HepG2 (cell line): ENCODE data around the gene DLX1. TPM values are rescaled to one million over a fixed set of nuclear protein-coding genes. Genes with fewer than 3 reads are reported as not detected.
A peak's percentile ranks its signal among the peaks of the same experiment; 100 is the strongest.

Source experiments
- ATF7-NPFF ChIP-seq: sonication (generic); formaldehyde crosslinking; IDR thresholded peaks from 2 replicates; pipeline ENCODE4 v1.8.1; 2023; ENCODE audit warnings: mild to moderate bottlenecking, low read depth, missing genetic modification reagents, moderate library complexity
- CAMTA2 ChIP-seq: sonication (generic); formaldehyde crosslinking; IDR thresholded peaks from 2 replicates; pipeline ENCODE4 v1.4.0; 2020; ENCODE audit warnings: mild to moderate bottlenecking, missing genetic modification reagents, borderline replicate concordance
- E2F1 ChIP-seq: sonication (generic); formaldehyde crosslinking; IDR thresholded peaks from 2 replicates; pipeline ENCODE4 v1.5.0; 2020; ENCODE audit warnings: missing genetic modification reagents
- FOXK2 ChIP-seq: fragments of 450-650 bp; IDR thresholded peaks from 2 replicates; pipeline ENCODE4 v1.6.1; 2016
- HES4 ChIP-seq: sonication (generic); formaldehyde crosslinking; IDR thresholded peaks from 2 replicates; pipeline ENCODE4 v1.9.0; 2021; ENCODE audit warnings: mild to moderate bottlenecking, missing genetic modification reagents, borderline replicate concordance
- HMG20B ChIP-seq: conservative IDR thresholded peaks from 2 replicates; pipeline ENCODE4 v1.6.1; 2016; ENCODE audit warnings: missing genetic modification reagents, missing compliant biosample characterization
- KAT2B ChIP-seq: fragments of 150-350 bp; IDR thresholded peaks from 2 replicates; pipeline ENCODE4 v1.6.1; 2014; ENCODE audit warnings: low read depth, low read length, borderline replicate concordance
- KAT8 ChIP-seq: IDR thresholded peaks from 2 replicates; pipeline ENCODE4 v1.6.1; 2016; ENCODE audit warnings: missing genetic modification reagents, missing compliant biosample characterization
- LBX2 ChIP-seq: sonication (generic); formaldehyde crosslinking; IDR thresholded peaks from 2 replicates; pipeline ENCODE4 v1.5.0; 2020; ENCODE audit warnings: missing genetic modification reagents, mild to moderate bottlenecking, borderline replicate concordance
- MATR3 ChIP-seq: sonication (generic); formaldehyde crosslinking; IDR thresholded peaks from 2 replicates; pipeline ENCODE4 v1.4.0; 2020; ENCODE audit warnings: missing genetic modification reagents
- NR2F6 ChIP-seq, 2 experiments: IDR thresholded peaks; 2 replicates each; pipeline ENCODE4 v1.6.1; 2016; ENCODE audit warnings: antibody characterized with exemption in 1 of 2, mild to moderate bottlenecking in 1 of 2
- PITX1 ChIP-seq: sonication (generic); formaldehyde crosslinking; IDR thresholded peaks from 2 replicates; pipeline ENCODE4 v1.5.1; 2020; ENCODE audit warnings: mild to moderate bottlenecking, missing genetic modification reagents
- POGZ ChIP-seq: sonication (generic); formaldehyde crosslinking; IDR thresholded peaks from 2 replicates; pipeline ENCODE4 v1.4.0; 2020; ENCODE audit warnings: mild to moderate bottlenecking, missing genetic modification reagents
- REXO4 ChIP-seq: sonication (generic); formaldehyde crosslinking; IDR thresholded peaks from 2 replicates; pipeline ENCODE4 v1.8.0; 2022; ENCODE audit warnings: missing genetic modification reagents, mild to moderate bottlenecking, borderline replicate concordance
- SP5 ChIP-seq: IDR thresholded peaks from 2 replicates; pipeline ENCODE4 v1.6.1; 2016; ENCODE audit warnings: low read depth, borderline replicate concordance
- TCF7 ChIP-seq: sonication (generic); IDR thresholded peaks from 2 replicates; pipeline ENCODE4 v1.6.1; 2016; ENCODE audit warnings: antibody characterized with exemption, low read depth
- THAP11 ChIP-seq: IDR thresholded peaks from 2 replicates; pipeline ENCODE4 v1.6.1; 2016; ENCODE audit warnings: missing biosample characterization, missing genetic modification reagents
- WIZ ChIP-seq: sonication (generic); formaldehyde crosslinking; IDR thresholded peaks from 2 replicates; pipeline ENCODE4 v1.5.1; 2020; ENCODE audit warnings: mild to moderate bottlenecking, missing genetic modification reagents
- ZBTB7A ChIP-seq: sonication (generic); formaldehyde crosslinking; IDR thresholded peaks from 2 replicates; pipeline ENCODE4 v1.8.0; 2022; ENCODE audit warnings: mild to moderate bottlenecking, missing genetic modification reagents
- ZMYM2 ChIP-seq: sonication (generic); formaldehyde crosslinking; IDR thresholded peaks from 2 replicates; pipeline ENCODE4 v1.8.0; 2022; ENCODE audit warnings: mild to moderate bottlenecking, missing genetic modification reagents
- ZNF232 ChIP-seq: sonication (generic); formaldehyde crosslinking; IDR thresholded peaks from 2 replicates; pipeline ENCODE4 v1.4.0; 2020; ENCODE audit warnings: missing genetic modification reagents, borderline replicate concordance
- ZNF24 ChIP-seq: fragments of 450-650 bp; IDR thresholded peaks from 2 replicates; pipeline ENCODE4 v1.6.1; 2017; ENCODE audit warnings: antibody characterized with exemption, mild to moderate bottlenecking
- ZNF333 ChIP-seq: sonication (generic); formaldehyde crosslinking; IDR thresholded peaks from 2 replicates; pipeline ENCODE4 v1.4.0; 2020; ENCODE audit warnings: mild to moderate bottlenecking, missing genetic modification reagents, borderline replicate concordance
- ZNF354B ChIP-seq: sonication (generic); formaldehyde crosslinking; IDR thresholded peaks from 2 replicates; pipeline ENCODE4 v1.8.0; 2022; ENCODE audit warnings: mild to moderate bottlenecking, missing genetic modification reagents
- ZNF414 ChIP-seq: sonication (generic); formaldehyde crosslinking; IDR thresholded peaks from 2 replicates; pipeline ENCODE4 v1.5.0; 2020; ENCODE audit warnings: missing genetic modification reagents
- ZNF567 ChIP-seq: sonication (generic); formaldehyde crosslinking; IDR thresholded peaks from 2 replicates; pipeline ENCODE4 v1.8.1; 2023; ENCODE audit warnings: mild to moderate bottlenecking, missing genetic modification reagents, borderline replicate concordance
- ZNF570 ChIP-seq: sonication (generic); formaldehyde crosslinking; IDR thresholded peaks from 2 replicates; pipeline ENCODE4 v1.4.0; 2020; ENCODE audit warnings: mild to moderate bottlenecking, missing genetic modification reagents, borderline replicate concordance
- ZNF766 ChIP-seq: sonication (generic); formaldehyde crosslinking; IDR thresholded peaks from 2 replicates; pipeline ENCODE4 v1.5.0; 2020; ENCODE audit warnings: missing genetic modification reagents, borderline replicate concordance
- polyA plus RNA-seq, 8 experiments: library from polyadenylated mRNA; depleted of rRNA in 3 of 8; stranded (reverse) in 7 of 8; unstranded in 1 of 8; fragments of >200 nt; fragmentation: Illumina TruSeq in 4 of 8; extraction: Trizol in 4 of 8; gene quantifications; 2 replicates each; pipeline versions ENCODE4 v1.2.1 to v1.2.3, GENCODE V29; 2011 to 2016; ENCODE audit warnings: low read depth in 4 of 8, missing spikeins in 1 of 8, mixed read lengths in 1 of 8; ENCODE audit not compliant: insufficient read depth in 1 of 8
- total RNA-seq, 5 experiments: library from RNA; depleted of rRNA; stranded (reverse); fragments of >200 nt; fragmentation: Illumina TruSeq; extraction: Trizol; gene quantifications; 2 replicates each; pipeline ENCODE4 v1.2.3, GENCODE V29; 2016; ENCODE audit warnings: low read depth in 1 of 5
- TF ChIP-seq, protein P1 (sequence below): sonication (generic); formaldehyde crosslinking; IDR thresholded peaks from 2 replicates; pipeline ENCODE4 v1.5.1; 2020; ENCODE audit warnings: missing genetic modification reagents, mild to moderate bottlenecking, borderline replicate concordance

Gene DLX1
- total and polyA plus RNA-seq, 2 of the 13 experiments (the other 11 are each of a cell fraction or from before 2014, with no cell fraction given): 0.18 to 0.86 TPM

DNA sequence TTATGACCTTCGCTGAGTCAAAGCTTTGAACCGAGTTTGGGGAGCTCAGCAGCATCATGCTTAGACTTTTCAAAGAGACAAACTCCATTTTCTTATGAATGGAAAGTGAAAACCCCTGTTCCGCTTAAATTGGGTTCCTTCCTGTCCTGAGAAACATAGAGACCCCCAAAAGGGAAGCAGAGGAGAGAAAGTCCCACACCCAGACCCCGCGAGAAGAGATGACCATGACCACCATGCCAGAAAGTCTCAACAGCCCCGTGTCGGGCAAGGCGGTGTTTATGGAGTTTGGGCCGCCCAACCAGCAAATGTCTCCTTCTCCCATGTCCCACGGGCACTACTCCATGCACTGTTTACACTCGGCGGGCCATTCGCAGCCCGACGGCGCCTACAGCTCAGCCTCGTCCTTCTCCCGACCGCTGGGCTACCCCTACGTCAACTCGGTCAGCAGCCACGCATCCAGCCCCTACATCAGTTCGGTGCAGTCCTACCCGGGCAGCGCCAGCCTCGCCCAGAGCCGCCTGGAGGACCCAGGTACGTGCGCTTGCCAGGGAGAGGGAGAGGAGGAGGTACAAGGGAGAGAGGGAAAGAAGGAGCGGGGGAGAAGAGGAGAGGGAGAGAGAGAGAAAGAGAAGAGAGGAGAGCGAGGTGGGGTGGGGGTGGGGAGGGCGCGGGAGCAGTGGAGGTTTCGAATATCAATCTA, at the start of gene DLX1 (continued):
- TF ChIP-seq ATF7-NPFF (CRISPR knock-in tag) (no peak), ZMYM2 (no peak), E2F1 (no peak), ZNF570 (no peak), ZBTB7A (CRISPR knock-in tag) (no peak), THAP11 (CRISPR knock-in tag) (no peak), KAT2B (no peak), SP5 (CRISPR knock-in tag) (0 out of 2 replicates have a peak, but pooled peaks have one; percentile 13), HMG20B (CRISPR knock-in tag) (no peak), ZNF232 (CRISPR knock-in tag) (no peak), ZNF766 (CRISPR knock-in tag) (no peak), REXO4 (CRISPR knock-in tag) (0 out of 2 replicates have a peak, but pooled peaks have one; percentile 68), LBX2 (CRISPR knock-in tag) (no peak), ZNF567 (CRISPR knock-in tag) (no peak), HES4 (CRISPR knock-in tag) (no peak), ZNF333 (CRISPR knock-in tag) (no peak), NR2F6 (IDR thresholded peaks at IDR 0.05) (no peak), NR2F6 (CRISPR knock-in tag; IDR thresholded peaks at IDR 0.05) (no peak), ZNF354B (CRISPR knock-in tag) (peak; percentile 81; the same call in 1 of the 2 replicates), PITX1 (CRISPR knock-in tag) (0 out of 2 replicates have a peak, but pooled peaks have one; percentile 25), POGZ (CRISPR knock-in tag) (peak; percentile 9; the same call in 1 of the 2 replicates), TCF7 (no peak), WIZ (no peak), ZNF24 (no peak), ZNF414 (0 out of 2 replicates have a peak, but pooled peaks have one; percentile 34), MATR3 (CRISPR knock-in tag) (no peak), KAT8 (CRISPR knock-in tag) (no peak), CAMTA2 (CRISPR knock-in tag) (no peak), FOXK2 (no peak)
- TF ChIP-seq, protein P1, sequence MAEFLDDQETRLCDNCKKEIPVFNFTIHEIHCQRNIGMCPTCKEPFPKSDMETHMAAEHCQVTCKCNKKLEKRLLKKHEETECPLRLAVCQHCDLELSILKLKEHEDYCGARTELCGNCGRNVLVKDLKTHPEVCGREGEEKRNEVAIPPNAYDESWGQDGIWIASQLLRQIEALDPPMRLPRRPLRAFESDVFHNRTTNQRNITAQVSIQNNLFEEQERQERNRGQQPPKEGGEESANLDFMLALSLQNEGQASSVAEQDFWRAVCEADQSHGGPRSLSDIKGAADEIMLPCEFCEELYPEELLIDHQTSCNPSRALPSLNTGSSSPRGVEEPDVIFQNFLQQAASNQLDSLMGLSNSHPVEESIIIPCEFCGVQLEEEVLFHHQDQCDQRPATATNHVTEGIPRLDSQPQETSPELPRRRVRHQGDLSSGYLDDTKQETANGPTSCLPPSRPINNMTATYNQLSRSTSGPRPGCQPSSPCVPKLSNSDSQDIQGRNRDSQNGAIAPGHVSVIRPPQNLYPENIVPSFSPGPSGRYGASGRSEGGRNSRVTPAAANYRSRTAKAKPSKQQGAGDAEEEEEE (CRISPR knock-in tag): 0 out of 2 replicates have a peak, but pooled peaks have one; percentile 52
